Prostate gland (tissue), 2 donors: ENCODE data around the gene RASGRF2. TPM values are rescaled to one million over a fixed set of nuclear protein-coding genes. Genes with fewer than 3 reads are reported as not detected.

ENCODE experiments used
- DNase-seq: peaks from one replicate; pipeline ENCODE4 v3.0.0-alpha.2; 2019; ENCODE audit warnings: low spot score
- H3K27ac ChIP-seq, 2 donors: fragments of 200-600 bp; sonication (generic); 2 replicates each; pipeline ENCODE4 v1.5.1; 2017 to 2019
- H3K27me3 ChIP-seq: fragments of 200-600 bp; sonication (generic); replicated peaks from 2 replicates; pipeline ENCODE4 v1.5.1; 2019; ENCODE audit not compliant: insufficient read depth
- H3K36me3 ChIP-seq, 2 donors: fragments of 200-600 bp; sonication (generic); 1 replicate in 1 of 2; 2 replicates in 1 of 2; pipeline versions ENCODE4 v1.5.1 to v1.8.1; 2017 to 2019
- H3K4me1 ChIP-seq: fragments of 200-600 bp; sonication (generic); replicated peaks from 2 replicates; pipeline ENCODE4 v1.5.1; 2019
- H3K4me3 ChIP-seq, 2 donors: fragments of 200-600 bp; sonication (generic); 2 replicates each; pipeline ENCODE4 v1.5.1; 2017 to 2019
- H3K9me3 ChIP-seq: fragments of 200-600 bp; sonication (generic); 2 replicates; pipeline ENCODE4 v1.5.1; 2017
- POLR2A ChIP-seq: fragments of 450-650 bp; IDR thresholded peaks from one replicate; pipeline ENCODE4 v1.6.1; 2016; ENCODE audit warnings: antibody characterized with exemption, mild to moderate bottlenecking
- POLR2AphosphoS5 ChIP-seq: sonication (generic); formaldehyde crosslinking; IDR thresholded peaks from one replicate; pipeline ENCODE4 v1.6.1; 2017; ENCODE audit warnings: antibody characterized with exemption
- WGBS: methylation state at CpG from one replicate; pipeline ENCODE4 v1.1.5; 2018; 5-methylcytosine and 5-hydroxymethylcytosine counted together
- intact Hi-C: fragments of 100-400 bp; cut with DNase I; formaldehyde crosslinking; loops from one replicate; pipeline ENCODE4 v1.14.2; 2022
- total RNA-seq, 2 donors: library from RNA; depleted of rRNA; stranded (reverse); fragments of >200 nt; gene quantifications; one replicate each; pipeline ENCODE4 v1.1.0, GENCODE V29; 2016
- TF ChIP-seq, protein P1 (sequence below), 4 experiments: fragments of 200-600 bp in 2 of 4; fragments of 450-650 bp in 2 of 4; sonication (generic) in 2 of 4; IDR thresholded peaks; 1 replicate in 3 of 4; 2 replicates in 1 of 4; pipeline ENCODE4 v1.5.1; 2016 to 2019; ENCODE audit warnings: antibody characterized with exemption in 4 of 4, mild to moderate bottlenecking in 2 of 4, moderate library complexity in 2 of 4

The RASGRF2 gene
- total RNA-seq, 2 donors from 2014 or later = 3.0 to 7.6 TPM

DNA sequence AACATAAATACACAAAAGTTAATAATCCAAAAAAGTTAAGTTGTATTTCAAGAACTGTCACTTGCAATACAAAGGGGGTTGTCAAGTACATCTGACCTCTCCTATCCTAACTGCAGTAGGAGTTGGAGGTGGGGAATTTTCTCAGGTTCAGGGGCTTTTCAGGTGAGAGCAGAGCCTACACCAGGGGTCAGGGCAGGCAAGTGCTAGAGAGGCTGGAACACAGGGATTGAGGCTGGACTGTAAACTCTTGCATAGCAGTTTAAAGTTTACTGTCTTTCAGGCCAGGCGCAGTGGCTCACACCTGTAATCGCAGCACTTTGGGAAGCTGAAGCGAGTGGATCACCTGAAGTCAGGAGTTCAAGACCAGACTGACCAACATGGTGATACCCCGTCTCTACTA, 25.4 kb upstream of the RASGRF2 start:
- intact Hi-C loops = no loop called here
- Histone ChIP-seq H3K4me1 (no peaks in the 10 kb centered on the region), H3K27me3 (no peaks in the 10 kb centered on the region), H3K36me3 (no peaks in the 10 kb centered on the region), H3K9me3 (no peaks in the 10 kb centered on the region), H3K4me3 (no peak overlapping the region), H3K27ac (no peak overlapping the region)
- no peak for DNase-seq
- WGBS = 90% methylated on average over 4 of the region's 4 CpGs
- TF ChIP-seq POLR2A (no peak), POLR2AphosphoS5 (no peak)
- TF ChIP-seq, protein P1, sequence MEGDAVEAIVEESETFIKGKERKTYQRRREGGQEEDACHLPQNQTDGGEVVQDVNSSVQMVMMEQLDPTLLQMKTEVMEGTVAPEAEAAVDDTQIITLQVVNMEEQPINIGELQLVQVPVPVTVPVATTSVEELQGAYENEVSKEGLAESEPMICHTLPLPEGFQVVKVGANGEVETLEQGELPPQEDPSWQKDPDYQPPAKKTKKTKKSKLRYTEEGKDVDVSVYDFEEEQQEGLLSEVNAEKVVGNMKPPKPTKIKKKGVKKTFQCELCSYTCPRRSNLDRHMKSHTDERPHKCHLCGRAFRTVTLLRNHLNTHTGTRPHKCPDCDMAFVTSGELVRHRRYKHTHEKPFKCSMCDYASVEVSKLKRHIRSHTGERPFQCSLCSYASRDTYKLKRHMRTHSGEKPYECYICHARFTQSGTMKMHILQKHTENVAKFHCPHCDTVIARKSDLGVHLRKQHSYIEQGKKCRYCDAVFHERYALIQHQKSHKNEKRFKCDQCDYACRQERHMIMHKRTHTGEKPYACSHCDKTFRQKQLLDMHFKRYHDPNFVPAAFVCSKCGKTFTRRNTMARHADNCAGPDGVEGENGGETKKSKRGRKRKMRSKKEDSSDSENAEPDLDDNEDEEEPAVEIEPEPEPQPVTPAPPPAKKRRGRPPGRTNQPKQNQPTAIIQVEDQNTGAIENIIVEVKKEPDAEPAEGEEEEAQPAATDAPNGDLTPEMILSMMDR (IDR thresholded peaks at IDR 0.05) = no peak

DNA sequence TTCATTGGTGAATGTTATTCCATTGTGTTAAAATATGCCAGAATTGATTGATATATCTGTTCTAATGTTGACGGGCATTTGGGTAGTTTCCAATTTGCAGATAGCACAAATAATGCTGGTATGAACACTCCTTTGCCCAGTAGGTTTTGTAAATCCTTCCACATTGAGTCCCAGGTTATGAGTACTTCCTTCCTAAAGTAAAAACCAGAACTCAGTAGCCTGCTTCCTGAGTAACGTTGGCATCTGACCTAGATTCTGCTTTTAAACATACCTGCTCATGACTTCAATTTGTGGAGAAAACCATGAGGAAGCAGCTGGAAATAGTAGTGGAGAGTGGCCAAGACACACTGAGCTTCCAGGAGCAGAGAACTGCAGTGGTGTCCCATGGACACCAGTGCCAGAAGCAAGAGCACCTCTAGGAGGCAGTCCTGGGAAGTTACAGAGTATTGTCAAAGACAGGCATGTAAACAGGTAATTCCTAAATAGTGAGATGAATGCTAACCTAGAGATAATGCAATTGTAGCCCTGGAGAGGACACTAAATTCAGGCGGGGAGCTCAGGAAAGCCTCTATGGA, 24.3 kb upstream of the RASGRF2 start:
- WGBS = 65% methylated on average over 3 of the region's 3 CpGs
- Histone ChIP-seq H3K9me3 (no peaks in the 10 kb centered on the region), H3K27me3 (no peaks in the 10 kb centered on the region), H3K4me3 (no peak overlapping the region), H3K27ac (no peak overlapping the region), H3K36me3 (no peaks in the 10 kb centered on the region), H3K4me1 (no peaks in the 10 kb centered on the region)
- no peak for DNase-seq
- TF ChIP-seq, protein P1 (IDR thresholded peaks at IDR 0.05) = no peak
- TF ChIP-seq POLR2A = no peak
- no peak for TF ChIP-seq POLR2AphosphoS5
- intact Hi-C loops = no loop called here

DNA sequence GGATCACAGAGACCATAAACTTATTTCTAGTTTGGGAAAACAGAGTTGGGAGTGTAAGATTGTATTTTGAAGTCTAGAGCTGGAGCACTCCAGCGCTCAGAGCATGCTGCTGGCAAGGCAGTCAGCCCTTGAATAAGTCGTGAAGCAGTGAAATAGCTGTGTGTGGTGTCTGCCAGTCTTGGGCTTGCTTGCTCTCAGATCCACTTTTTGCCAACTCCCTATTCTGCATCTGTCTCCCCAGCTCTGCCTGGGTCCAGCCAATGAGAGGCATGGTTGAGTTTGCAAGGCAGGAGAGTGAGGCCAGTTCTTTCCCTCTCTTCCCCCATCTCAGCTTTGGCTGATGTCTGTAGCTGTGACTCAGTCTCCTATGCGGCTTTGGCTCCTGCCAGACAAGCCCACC, 23.3 kb upstream of the RASGRF2 start:
- intact Hi-C loops = no loop called here
- H3K4me3 ChIP-seq = no peak overlapping the region
- TF ChIP-seq POLR2A = no peak
- TF ChIP-seq, protein P1 (IDR thresholded peaks at IDR 0.05) = no peak
- no peak for TF ChIP-seq POLR2AphosphoS5
- 92% methylated on average over 3 of the region's 3 CpGs for WGBS
- H3K27me3 ChIP-seq = no peaks in the 10 kb centered on the region
- no peak overlapping the region for H3K27ac ChIP-seq
- H3K36me3 ChIP-seq = no peaks in the 10 kb centered on the region
- H3K9me3 ChIP-seq = no peaks in the 10 kb centered on the region
- no peaks in the 10 kb centered on the region for H3K4me1 ChIP-seq
- no peak for DNase-seq

DNA sequence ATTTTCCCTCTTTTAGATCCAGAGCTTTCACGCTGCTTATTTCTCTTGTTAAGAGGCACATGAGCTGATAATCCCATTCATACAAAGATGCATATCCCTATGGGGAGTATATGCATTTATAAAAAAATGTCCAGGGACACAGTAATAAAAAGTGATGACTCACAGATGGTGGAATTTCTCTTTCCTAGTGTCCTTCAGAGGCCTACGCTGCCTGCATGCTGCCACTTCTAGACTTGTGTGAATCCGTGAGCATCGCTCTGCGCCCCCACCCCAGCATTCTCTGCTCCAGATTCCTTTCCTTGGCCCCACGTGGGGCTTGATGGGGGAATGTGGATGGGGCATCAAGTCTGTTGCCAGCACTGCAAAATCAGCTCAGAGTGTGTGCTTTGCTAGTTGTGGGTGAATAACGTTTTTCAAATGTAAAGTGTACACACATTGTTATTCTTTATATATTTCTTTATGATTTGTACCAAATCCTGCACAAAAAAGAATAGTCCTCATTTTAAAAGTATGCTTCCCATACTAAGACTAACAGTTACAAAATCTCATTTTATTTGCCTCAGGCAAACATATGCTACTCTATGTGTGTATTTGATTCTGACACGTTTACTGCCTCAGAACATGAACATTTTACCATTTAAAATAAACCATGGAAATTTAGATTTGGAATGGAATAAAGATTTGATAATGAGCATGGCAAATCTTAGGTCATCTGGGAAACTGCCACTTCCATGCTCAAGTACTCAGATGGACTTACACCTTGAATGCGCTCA, 22.4 kb upstream of the RASGRF2 start:
- Histone ChIP-seq H3K4me3 (no peak overlapping the region), H3K27me3 (no peaks in the 10 kb centered on the region), H3K9me3 (no peaks in the 10 kb centered on the region), H3K27ac (no peak overlapping the region), H3K36me3 (no peaks in the 10 kb centered on the region), H3K4me1 (no peaks in the 10 kb centered on the region)
- TF ChIP-seq, protein P1 (IDR thresholded peaks at IDR 0.05) = no peak
- no peak for TF ChIP-seq POLR2AphosphoS5
- TF ChIP-seq POLR2A = no peak
- WGBS = 64% methylated on average over 9 of the region's 9 CpGs
- DNase-seq = no peak
- intact Hi-C loops = no loop called here

DNA sequence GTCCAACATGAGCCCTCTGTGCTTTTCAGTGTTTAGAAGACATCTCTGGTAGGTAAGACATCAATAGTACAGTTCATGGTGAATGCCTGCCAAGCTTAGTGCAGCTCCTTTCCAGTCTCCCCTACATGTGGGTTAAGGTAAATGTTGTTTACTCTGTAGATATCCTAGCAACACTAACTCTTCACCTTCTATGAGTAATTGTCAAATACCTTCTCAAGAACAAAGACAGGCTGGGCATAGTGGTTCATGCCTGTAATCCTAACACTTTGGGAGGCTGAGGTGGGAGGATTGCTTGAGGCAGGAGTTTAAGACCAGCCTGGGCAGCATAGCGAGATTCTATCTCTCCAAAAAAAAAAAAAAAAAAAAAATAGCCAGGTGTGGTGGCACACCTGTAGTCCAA, 18.7 kb upstream of the RASGRF2 start:
- 80% methylated on average over 1 of the region's 1 CpG for WGBS
- Histone ChIP-seq H3K27ac (no peak overlapping the region), H3K4me3 (no peak overlapping the region), H3K9me3 (no peaks in the 10 kb centered on the region), H3K36me3 (no peaks in the 10 kb centered on the region), H3K4me1 (no peaks in the 10 kb centered on the region), H3K27me3 (no peaks in the 10 kb centered on the region)
- TF ChIP-seq POLR2AphosphoS5 (no peak), POLR2A (no peak)
- TF ChIP-seq, protein P1 (IDR thresholded peaks at IDR 0.05) = no peak
- DNase-seq = no peak
- intact Hi-C loops = no loop called here
